NCI-H1092 treated with DMSO at 0.1 percent for 48 hours (cell line): ENCODE results near the gene TNFAIP8L2.
A peak's percentile ranks its signal among the peaks of the same experiment; 100 is the strongest.
"Not testable (repeated sequence)": the region's sequence is repeated elsewhere in the genome, so short reads cannot be mapped to it uniquely, and the experiment has no call there.

Experiments used
- DNase-seq: peaks from one replicate; lab custom pipeline; 2025; lab: John Stamatoyannopoulos, UW

The TNFAIP8L2 gene

GRCh38 chr1:151146072-151146411, 10.4 kb upstream of the TNFAIP8L2 start:
- DNase-seq, result no peak

GRCh38 chr1:151146412-151147131, 9.9 kb upstream of the TNFAIP8L2 start, which contains the start of gene SEMA6C:
SEMA6C (minus strand) TSS chr1:151146631; CDS start chr1:151142621, 4,010 bp downstream.
- peak; percentile 95 for DNase-seq

GRCh38 chr1:151147132-151147503, 9.3 kb upstream of the TNFAIP8L2 start:
- no peak for DNase-seq

GRCh38 chr1:151147665-151148064, 8.8 kb upstream of the TNFAIP8L2 start:
- no peak for DNase-seq

GRCh38 chr1:151157067-151157531, 650 bp downstream of the TNFAIP8L2 start:
- no peak for DNase-seq

- DNase-seq, result no peak
Measured at GRCh38 chr1:151158326-151158725, 1.9 kb downstream of the TNFAIP8L2 start.

GRCh38 chr1:151158751-151159251, 2.4 kb downstream of the TNFAIP8L2 start:
- no peak for DNase-seq

- no peak for DNase-seq
Measured at GRCh38 chr1:151159373-151159772, 2.9 kb downstream of the TNFAIP8L2 start.

GRCh38 chr1:151164732-151165280, 8.4 kb downstream of the TNFAIP8L2 start:
- no peak for DNase-seq

- peak; percentile 79 for DNase-seq
Measured at GRCh38 chr1:151165281-151165737, 8.9 kb downstream of the TNFAIP8L2 start.

GRCh38 chr1:151165738-151166504, 9.5 kb downstream of the TNFAIP8L2 start, which contains the start of the genes LYSMD1 and SCNM1:
LYSMD1 (minus strand) TSS chr1:151165902; CDS start chr1:151165258, 644 bp downstream.
SCNM1 (plus strand) TSS chr1:151166144; CDS start chr1:151166153, 9 bp downstream.
- DNase-seq, result peak; percentile 99

- DNase-seq, result no peak
Measured at GRCh38 chr1:151166505-151166956, 10.1 kb downstream of the TNFAIP8L2 start.

GRCh38 chr1:151167116-151167515, 10.7 kb downstream of the TNFAIP8L2 start:
- no peak for DNase-seq

- no peak for DNase-seq
Measured at GRCh38 chr1:151171190-151171589, 14.7 kb downstream of the TNFAIP8L2 start.

GRCh38 chr1:151175041-151175741, 18.7 kb downstream of the TNFAIP8L2 start:
- peak; percentile 54 for DNase-seq

GRCh38 chr1:151175863-151176262, 19.4 kb downstream of the TNFAIP8L2 start, which contains the start of gene TMOD4:
TMOD4 (minus strand) TSS chr1:151175981; CDS start chr1:151174875, 1,106 bp downstream.
- DNase-seq, result no peak

- DNase-seq, result no peak
Measured at GRCh38 chr1:151176514-151177045, 20.1 kb downstream of the TNFAIP8L2 start.

- no peak for DNase-seq
Measured at GRCh38 chr1:151184211-151184610, 27.8 kb downstream of the TNFAIP8L2 start.

GRCh38 chr1:151187205-151187604, 30.8 kb downstream of the TNFAIP8L2 start:
- peak; percentile 45 for DNase-seq

- not testable (repeated sequence) for DNase-seq
Measured at GRCh38 chr1:151188667-151189066, 32.2 kb downstream of the TNFAIP8L2 start.
